DOHH2 (cell line): Measurements from ENCODE around the gene HPCA.

Experiments
- CTCF ChIP-seq: fragments of 200-600 bp; sonication (generic); IDR thresholded peaks from one replicate; pipeline ENCODE4 v1.5.1; 2014; ENCODE audit warnings: antibody characterized with exemption, mild to moderate bottlenecking, low read depth, low read length; ENCODE audit not compliant: poor library complexity, severe bottlenecking
- EZH2phosphoT487 ChIP-seq: fragments of 200-600 bp; sonication (generic); IDR thresholded peaks from 2 replicates; pipeline ENCODE4 v1.6.1; 2017; ENCODE audit warnings: borderline replicate concordance, mild to moderate bottlenecking, antibody characterized with exemption, low read length, moderate library complexity, mixed read lengths

- TF ChIP-seq CTCF (no peak), EZH2phosphoT487 (no peak)
Measured at GRCh38 chr1:32878637-32879041, 7.7 kb upstream of the HPCA start.
